ENCODE results near the gene CNGA3.

Gene CNGA3

DNA sequence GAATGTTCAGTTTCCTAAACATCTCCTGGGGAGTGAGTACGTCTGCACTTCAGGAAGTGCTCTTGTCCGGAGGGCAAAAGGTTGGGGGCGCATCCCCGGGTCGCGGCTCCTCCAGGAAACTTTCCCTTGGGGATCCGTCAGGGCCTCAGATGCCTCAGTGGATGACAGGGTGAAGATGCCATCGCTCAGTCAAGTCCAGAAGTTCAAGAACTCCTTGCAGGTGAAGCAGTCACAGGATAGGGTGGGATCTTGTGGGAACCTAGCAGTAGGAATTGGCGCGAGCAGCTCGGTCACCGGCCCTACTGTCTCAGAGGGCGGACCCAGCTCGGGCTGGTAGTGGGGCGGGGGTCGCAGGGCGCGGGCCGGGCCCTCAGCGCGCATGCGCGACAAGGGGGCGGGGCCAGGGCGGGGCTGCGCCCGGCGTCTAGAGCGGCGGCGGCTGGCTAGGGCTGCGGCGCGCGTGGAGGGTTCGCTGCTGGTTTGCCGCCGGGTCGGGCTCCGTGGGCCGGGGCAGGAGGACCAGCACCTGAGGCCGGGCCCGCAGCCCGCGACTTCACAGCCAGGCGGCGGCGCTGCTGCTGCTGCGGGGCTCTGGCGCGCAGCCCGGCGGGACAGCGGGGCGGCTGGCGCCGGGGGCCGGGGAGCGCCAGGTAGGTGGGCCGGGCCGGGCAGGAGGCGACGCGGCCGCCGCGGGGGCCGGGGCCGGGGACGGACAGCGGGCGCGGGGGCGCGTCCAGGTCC lies 98.3 kb downstream of the CNGA3 start, which contains the start of gene INPP4A:
INPP4A (plus strand) TSS at position 423 of the 741 bp plus-strand sequence. CDS start 75,191 bp downstream, outside the sequence.
- DNase-seq (ENCODE audit: low spot score): peak; percentile 92

DNA sequence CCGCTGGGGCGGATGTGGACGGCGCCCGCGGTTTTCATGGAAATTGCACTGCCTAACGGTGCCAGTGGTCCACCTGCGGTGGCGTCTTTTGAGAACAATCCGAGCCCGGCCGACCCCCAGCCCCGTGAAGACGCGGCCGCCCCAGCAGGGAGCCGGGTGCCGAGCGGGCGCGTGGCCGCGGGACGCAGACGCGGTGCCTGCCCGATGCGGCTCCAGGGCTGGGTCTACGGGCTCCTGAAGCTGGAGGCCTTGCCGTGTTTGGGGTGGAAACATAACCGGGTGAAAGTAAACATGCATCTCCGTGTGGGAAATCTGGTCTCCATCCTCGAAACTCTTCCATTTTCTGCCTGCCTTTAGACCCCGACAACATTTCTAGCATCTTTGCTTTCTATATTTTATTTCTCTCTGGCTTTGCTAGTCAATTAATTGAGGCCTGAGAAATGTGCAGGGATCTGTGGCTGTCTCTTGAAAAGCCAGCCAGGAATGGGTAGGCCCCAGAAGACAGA lies 99.0 kb downstream of the CNGA3 start:
- DNase-seq (ENCODE audit: low spot score): peak; percentile 51

DNA sequence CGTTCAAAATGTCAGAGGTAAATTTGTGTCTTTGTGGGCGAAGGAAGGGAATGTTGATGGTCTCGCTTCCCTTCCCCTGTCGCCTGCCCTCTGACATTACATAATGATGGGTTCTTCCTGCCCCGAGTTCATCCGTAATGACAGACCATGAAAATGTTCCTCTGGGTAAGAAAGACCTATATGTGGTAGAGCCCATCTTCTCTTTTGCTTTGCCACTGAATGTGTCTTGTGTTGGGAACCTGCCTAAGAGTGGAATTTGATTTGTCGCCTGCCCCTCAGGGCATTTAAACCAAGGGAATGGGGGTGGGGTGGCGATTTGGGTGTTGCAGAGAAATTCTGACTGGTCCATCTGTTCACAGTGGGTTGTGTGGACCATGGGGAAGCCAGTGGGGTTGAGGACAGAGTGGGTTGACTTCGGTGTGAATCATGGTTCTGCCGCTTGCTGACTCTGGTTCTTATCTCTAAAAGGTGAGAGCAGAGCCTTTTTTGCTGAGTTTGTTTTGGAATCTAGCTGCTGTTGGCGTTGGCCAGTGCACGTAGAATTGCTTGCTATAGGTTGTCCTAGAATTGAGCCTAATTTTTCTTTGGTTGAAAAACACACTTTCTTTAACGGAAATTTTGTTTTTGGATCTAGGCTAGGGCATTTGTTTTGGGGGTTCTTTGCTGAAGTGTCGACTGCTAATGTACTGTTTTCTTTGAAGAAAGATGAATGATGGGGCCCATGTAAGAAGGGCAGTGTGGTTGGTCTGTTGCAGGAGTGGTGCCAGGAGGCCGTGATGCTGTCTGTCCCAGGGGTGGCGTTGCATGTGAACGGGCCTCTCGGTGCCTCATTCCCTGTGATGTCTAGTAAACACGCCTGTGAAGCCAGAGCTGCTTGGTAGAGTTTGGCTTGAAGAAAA lies 99.7 kb downstream of the CNGA3 start:
- DNase-seq (ENCODE audit: low spot score): no peak

DNA sequence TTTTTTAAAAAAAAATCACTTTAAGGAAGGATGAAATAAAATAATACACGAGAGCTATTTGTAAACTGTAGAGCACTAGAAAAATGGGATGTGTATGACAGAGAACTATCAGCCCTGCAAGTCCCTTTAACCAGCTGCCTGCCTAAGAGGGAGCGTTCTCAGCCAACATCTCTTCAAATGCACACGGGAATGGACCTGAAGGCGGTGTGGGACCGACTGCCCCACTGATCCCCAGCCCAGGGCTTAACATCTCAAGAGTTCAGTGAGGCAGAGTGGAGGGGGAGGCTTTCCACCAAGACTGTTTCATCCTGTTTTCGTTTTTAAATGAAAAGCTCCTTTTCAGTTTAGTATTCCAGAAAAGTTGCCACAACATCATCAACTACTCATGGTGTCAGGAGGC lies 100.6 kb downstream of the CNGA3 start:
- DNase-seq (ENCODE audit: low spot score): no peak

Data from germinal center (tissue), 1 donor.